SKM-1 treated with dmso at 0.1 percent for 144 hours (cell line): ENCODE data around the gene PLPP6.

Source experiments
- DNase-seq: peaks from one replicate; lab custom pipeline; 2025; ENCODE audit not compliant: unreplicated experiment; lab: John Stamatoyannopoulos, UW

Gene PLPP6

DNA sequence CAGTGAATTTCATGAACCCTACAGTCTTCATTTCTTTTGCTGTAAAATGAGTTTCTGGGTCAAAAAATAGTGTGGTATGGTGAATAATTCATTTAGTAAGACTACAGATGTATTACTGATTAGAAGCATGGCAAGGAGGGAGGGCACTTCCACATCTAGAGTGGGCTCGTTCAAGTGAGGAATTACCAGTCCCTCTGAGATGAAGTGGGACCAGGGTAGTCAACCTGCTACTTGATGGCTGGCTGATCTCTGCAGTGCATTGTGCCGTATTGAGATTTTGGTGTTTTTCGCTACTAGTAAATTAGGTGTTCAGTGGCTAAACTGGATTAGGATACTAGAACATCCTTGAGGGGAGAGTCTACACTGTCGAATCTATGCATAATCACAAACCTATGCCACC lies 28.1 kb downstream of the PLPP6 start:
- no peak for DNase-seq

- DNase-seq, result no peak
Observed at GRCh38 chr9:4691795-4692194, 29.7 kb downstream of the PLPP6 start.

DNA sequence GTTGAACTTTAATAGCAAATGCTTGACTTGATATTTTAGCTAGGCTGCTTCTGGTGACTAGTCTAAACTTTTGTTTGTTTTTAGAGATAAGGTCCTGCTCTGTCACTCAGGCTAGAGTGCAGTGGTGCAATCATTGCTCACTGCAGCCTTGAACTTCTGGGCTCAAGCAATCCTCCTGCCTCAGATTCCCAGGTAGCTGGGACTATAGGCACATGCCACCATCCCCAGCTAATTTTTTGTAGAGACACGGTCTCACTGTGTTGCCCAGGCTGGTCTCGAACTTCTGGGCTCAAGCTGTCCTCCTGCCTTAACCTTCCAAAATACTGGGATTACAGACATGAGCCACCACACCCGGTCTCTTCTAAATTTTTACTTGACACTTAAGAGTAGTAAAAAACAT lies 38.0 kb downstream of the PLPP6 start:
- no peak for DNase-seq

DNA sequence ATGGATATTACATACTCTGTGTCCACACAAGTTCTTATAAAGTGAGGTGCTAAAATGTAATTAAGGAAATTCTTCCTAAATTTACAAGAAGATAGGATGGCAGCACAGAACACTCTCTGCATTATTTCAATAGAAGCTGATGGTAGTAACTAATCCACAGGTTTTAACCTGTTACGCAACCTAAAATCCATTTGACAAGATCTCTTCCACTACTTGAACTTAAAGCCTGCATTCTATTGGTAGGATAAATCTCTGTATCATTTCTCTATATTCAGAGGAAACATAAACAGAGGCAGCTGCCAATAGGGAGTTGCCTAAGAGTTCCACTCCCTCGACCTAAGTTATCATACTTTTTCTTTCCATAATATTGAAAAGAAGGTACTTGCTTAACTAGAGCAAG lies 38.8 kb downstream of the PLPP6 start:
- DNase-seq, result no peak

DNA sequence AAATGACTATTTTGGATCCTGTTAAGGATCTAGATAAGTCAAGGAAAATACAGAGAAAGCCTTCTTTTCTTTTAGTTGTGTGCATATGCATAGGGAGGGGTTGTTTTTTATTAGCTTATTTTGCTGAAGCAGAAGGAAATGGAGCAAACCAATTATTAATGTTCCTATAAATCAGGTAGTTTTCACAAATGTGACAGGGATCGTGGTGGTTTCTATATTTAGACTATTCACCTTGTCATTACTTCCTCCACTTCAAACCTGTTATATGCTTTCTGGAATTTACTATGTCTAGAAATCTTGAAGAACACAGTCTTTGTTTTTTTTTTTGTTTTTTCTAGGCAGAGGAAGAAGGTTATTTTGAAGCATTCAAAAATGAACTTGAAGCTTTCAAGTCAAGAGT lies 39.4 kb downstream of the PLPP6 start:
- DNase-seq, result no peak

- DNase-seq, result no peak
Observed at GRCh38 chr9:4704129-4704528, 42.0 kb downstream of the PLPP6 start.

DNA sequence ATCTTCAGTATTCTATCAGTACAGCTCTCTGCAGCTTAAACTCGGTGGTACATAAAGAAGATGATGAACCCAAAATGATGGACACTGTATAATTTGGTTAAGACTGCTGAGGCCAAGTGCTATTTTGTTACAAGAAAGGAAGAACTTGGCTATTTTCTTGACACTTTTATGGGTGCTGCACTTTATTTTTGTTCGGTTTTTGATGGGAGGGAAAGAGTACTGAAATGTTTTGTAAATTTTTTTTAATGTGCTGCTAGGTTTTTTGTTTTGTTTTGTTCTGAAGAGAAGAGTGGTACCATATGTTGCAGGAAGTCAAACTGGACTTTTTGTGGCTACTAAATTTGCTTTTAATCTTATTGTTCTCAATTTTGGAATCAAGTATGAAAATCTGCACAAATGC lies 43.9 kb downstream of the PLPP6 start:
- DNase-seq, result no peak

DNA sequence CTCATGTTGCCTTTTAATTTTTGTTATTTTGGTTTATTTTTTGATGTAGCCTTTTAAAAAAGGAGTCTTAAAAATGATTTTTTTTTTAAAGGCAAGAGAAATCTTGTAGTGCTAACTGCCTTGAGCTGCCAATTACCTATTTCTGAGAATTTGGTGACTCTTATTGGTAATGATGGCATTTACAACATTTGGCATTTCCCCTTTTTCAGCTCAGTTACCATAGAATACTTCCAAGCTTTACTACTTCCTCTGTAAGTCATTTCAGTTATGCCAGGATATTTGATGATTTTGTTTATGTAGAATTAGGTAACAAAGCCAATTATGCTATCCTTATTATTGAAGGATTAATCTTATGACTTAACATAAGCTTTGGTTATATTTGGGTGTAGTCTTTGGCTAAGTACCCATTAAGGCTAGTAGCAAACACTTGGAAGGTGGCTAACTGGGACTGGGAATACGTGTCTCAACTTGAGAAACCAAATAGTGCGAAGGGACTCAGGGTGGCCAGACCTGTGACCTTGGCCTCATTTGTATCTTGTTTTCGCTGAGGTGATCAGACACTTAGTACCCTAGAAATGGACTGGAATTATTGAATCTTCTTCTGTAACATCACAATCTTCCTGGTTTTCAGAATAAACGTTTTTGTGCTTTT lies 45.0 kb downstream of the PLPP6 start:
- peak; percentile 12 for DNase-seq

- no peak for DNase-seq
Observed at GRCh38 chr9:4709380-4709779, 47.3 kb downstream of the PLPP6 start.

DNA sequence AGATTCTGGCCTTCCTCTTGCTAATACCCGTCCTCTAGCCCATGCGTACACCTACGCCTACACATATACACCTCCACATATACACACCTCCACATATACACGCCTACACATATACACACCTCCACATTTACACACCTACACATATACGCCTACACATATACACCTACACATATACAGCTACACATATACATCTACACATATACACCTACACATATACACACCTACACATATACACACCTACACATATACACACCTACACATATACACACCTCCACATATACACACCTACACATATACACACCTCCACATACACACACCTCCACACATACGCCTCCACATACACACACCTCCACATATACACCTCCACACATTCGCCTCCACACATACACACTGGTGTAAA lies 51.8 kb downstream of the PLPP6 start:
- DNase-seq, result no peak

DNA sequence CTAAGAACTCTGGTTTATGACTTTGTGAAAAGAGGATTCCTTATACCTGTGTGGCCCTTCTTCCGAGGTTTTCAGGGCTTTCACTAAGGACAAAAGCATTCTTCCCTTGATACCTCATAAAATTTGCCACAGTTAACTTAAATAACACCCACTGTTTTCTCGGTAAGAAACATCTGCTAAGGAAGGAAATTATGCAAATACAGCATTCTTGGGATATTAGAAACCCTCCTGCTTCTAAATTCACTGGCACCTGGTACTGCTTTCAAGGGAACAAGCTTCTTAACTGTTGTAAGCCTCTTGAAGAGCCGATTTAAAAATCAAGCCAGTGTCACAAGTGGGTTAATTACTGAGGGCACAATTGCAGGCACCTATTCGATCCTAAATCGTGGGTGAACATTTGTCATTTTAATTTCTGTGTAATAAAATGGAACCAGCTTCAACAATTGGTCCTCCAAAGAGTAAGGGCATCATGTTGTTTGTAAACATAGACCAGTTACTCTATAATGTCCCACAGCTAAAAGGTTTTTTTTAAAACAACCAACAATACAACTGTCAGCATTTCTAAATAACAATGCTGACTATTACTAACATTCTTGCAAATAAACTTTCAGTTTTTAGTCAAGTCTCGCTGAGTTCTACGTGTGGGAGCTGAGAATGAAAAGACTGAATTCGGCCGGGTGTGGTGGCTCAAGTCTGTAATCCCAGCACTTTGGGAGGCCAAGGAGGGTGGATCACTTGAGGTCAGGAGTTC lies 52.3 kb downstream of the PLPP6 start:
- DNase-seq, result no peak
